ENCODE measurements around the gene CCDC197. TPM values are rescaled to one million over a fixed set of nuclear protein-coding genes. Genes with fewer than 3 reads are reported as not detected.
A peak's percentile ranks its signal among the peaks of the same experiment; 100 is the strongest.

Gene CCDC197
- total RNA-seq, 1 experiment from 2014 or later, result not detected

GRCh38 chr14:94027566-94028449, 30.7 kb downstream of the CCDC197 start:
- H3T11ph ChIP-seq (ENCODE audit: low read length), result no peak overlapping the region
- H3K36me3 Mint-ChIP-seq (ENCODE audit: insufficient read depth in 1 of 3, low read depth in 3 of 3), result no peaks in the 10 kb centered on the region; a peak in 1 of 7 replicates
- no peak overlapping the region for H3K23ac ChIP-seq (ENCODE audit: insufficient read length, low read depth, low read length)
- no peaks in the 10 kb centered on the region for H3K79me2 ChIP-seq (ENCODE audit: insufficient read depth, low read length)
- DNase-seq, result no peak
- no peaks in the 10 kb centered on the region for H3K23me2 ChIP-seq (ENCODE audit: insufficient read length, low read depth, low read length, poor library complexity, severe bottlenecking)
- WGBS (ENCODE audit: extremely low coverage, insufficient read length, low lambda C conversion rate), result no CpG with 5 or more reads among the region's 14 CpGs
- H3K4me2 ChIP-seq (ENCODE audit: insufficient read depth, insufficient read length, low read length), result no peak overlapping the region
- H3K27ac Mint-ChIP-seq, result no peak overlapping the region
- no peak overlapping the region for H4K91ac ChIP-seq (ENCODE audit: insufficient read length, low read depth, low read length)
- H3K27me3 Mint-ChIP-seq (ENCODE audit: low read depth), result peaks cover 5% of the 10 kb centered on the region; the same call in 1 of the 2 replicates
- H4K8ac ChIP-seq (replicated peaks; ENCODE audit: insufficient read length, low read depth, low read length), result no peak overlapping the region
- H4K20me1 ChIP-seq (ENCODE audit: control insufficient read depth, insufficient read depth, insufficient read length), result no peaks in the 10 kb centered on the region
- H3K14ac ChIP-seq (ENCODE audit: insufficient read depth, low read length), result no peak overlapping the region
- H3K4me3 Mint-ChIP-seq, result peak overlapping the region; percentile 62 to 71
- TF ChIP-seq CTCF (conservative IDR thresholded peaks at IDR 0.05), result no peak
- H3K27me3 ChIP-seq (ENCODE audit: insufficient read depth, low read length), result no peaks in the 10 kb centered on the region
- H2AK5ac ChIP-seq (ENCODE audit: insufficient read length, low read length), result no peak overlapping the region
- no peak overlapping the region for H2BK20ac ChIP-seq (ENCODE audit: low read depth, low read length, poor library complexity, severe bottlenecking)
- no peaks in the 10 kb centered on the region; a peak in 2 of 5 replicates for H3K9me3 Mint-ChIP-seq
- no peaks in the 10 kb centered on the region for H3K79me1 ChIP-seq (ENCODE audit: insufficient read depth, low read depth, low read length, poor library complexity, severe bottlenecking)
- H3K56ac ChIP-seq (ENCODE audit: insufficient read length, low read depth, low read length), result no peak overlapping the region
- H3K4me1 Mint-ChIP-seq, result peaks cover 17 to 26% of the 10 kb centered on the region in 2 experiments
- H4K5ac ChIP-seq (ENCODE audit: insufficient read length, low read depth, low read length), result no peak overlapping the region
- H2BK5ac ChIP-seq (ENCODE audit: insufficient read length, low read length), result no peak overlapping the region
- H3K4me1 ChIP-seq (ENCODE audit: insufficient read depth, low read length), result no peaks in the 10 kb centered on the region; the same call in 1 of the 2 replicates
- no peak overlapping the region for H2BK120ac ChIP-seq (ENCODE audit: low read depth, low read length, poor library complexity, severe bottlenecking)
- H2BK15ac ChIP-seq (ENCODE audit: low read depth, low read length), result no peak overlapping the region
- no peak overlapping the region for H2BK12ac ChIP-seq (ENCODE audit: insufficient read length, low read depth, low read length)
- no peak overlapping the region for H3K27ac ChIP-seq (ENCODE audit: insufficient read length, low read depth, low read length)
- H2AFZ ChIP-seq (ENCODE audit: low read length), result no peak overlapping the region
- no peaks in the 10 kb centered on the region for H3K9me3 ChIP-seq (ENCODE audit: control insufficient read depth, low read depth, low read length)
- H3K9ac ChIP-seq (ENCODE audit: extremely low read depth, insufficient read length, low read length), result no peak overlapping the region
- H3K4ac ChIP-seq (ENCODE audit: low read depth, low read length), result no peak overlapping the region
- H3K18ac ChIP-seq (ENCODE audit: insufficient read length, low read depth, low read length), result no peak overlapping the region

Data from H9 (cell line).